HG03159 (cell line): ENCODE results near the gene NR3C1.
A peak's percentile ranks its signal among the peaks of the same experiment; 100 is the strongest.

ENCODE experiments used
- ATAC-seq: cut with Tn5 transposase; IDR thresholded peaks from one replicate; pipeline ENCODE4 v1.9.1; 2021; ENCODE audit warnings: mild to moderate bottlenecking, moderate library complexity; ENCODE audit not compliant: unreplicated experiment

Gene NR3C1

DNA sequence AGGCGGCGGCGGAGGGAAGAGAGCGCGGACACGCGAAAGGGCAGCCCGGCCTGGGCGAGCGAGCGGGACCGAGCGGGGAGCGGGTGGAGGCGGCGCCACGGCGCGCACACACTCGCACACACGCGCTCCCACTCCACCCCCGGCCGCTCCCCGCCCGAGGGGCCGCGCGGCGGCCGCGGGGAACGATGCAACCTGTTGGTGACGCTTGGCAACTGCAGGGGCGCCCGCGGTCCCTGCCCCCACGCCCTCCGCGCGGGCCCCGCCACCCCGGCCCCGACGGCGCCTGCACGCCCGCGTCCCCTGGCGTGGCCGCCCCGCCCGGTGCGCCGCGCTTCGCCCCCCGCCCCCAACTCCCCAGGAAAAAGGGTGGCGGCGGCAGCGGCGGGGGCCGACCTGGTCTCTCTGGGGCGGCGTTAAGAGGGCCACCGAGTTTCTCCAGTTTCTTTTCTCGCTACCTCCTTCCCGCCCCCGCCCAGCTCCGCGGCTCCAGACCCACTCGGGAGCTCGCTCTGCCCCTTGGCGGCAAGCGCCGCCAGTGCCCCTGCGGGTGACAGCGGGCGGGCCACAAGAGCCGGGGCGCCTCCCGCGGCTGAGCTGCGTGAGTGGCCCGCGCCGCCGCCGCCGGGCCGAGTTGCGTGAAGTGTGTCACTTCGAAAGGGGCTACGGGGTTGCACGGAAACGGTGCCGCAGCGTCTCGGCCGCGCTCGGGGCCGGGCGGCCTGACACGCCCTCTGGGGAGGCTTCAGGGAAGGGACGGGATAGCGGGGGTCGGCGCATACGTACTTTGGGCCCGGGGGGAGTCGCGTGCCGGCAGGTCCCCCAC lies at the start of gene NR3C1:
NR3C1 (minus strand) TSS at position 94 of the 823 bp plus-strand sequence. CDS start 2,847 bp downstream, outside the sequence.
- ATAC-seq: peak; percentile 56

DNA sequence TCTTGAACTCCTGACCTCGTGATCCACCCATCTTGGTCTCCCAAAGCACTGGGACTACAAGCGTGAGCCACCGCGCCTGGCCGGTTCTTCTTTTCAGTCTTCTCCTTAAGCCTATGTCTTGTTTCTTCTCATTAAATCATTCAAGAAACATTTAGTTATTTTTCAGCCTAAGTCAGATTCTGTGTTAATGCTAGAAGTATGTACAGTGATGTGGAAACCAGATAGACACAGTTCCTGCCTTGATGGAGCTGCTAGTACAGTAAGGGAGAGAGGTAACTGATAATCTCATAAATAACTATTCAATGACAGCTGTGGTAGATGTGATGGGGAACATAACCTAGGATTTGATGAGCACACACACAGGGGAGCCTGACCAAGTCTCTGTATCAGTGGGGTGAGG lies 46.3 kb upstream of the NR3C1 start:
- no peak for ATAC-seq

DNA sequence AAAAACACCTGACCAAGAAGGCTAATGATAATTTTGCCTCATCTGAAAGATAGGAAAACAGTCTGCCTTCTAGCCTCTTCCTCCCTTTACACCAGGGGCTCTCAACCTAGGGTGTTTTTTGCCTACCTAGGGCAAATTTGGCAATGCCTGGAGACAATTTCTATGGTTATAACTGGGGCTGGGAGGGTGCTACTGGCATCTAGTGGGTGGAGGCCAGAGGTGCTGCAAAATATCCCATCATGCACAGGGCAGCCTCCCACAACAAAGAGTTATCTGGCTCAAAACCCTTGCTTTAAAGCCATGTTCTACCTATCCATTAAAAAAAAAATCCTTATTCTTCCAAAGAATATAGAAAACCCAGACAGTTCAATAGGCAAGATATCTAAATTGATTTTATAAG lies 45.0 kb upstream of the NR3C1 start:
- no peak for ATAC-seq

DNA sequence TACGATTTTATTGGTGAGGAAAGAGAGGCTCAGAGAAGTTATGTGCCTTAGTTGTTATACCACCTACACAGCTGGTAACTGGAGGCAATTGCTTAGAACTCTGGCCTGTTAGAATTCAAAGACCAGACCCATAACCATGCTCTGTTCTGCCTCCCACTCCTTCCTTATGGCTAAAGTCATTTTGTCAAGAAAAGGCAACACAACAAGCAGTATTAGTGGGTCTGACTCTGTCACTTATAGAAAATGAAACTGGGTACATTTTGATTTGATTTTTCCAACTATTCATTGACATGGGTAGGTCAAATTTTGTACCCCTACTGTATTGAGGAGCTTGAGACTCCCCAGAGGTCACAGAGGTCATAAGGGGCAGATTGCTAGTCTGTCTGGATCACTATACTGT lies 44.5 kb upstream of the NR3C1 start:
- no peak for ATAC-seq

DNA sequence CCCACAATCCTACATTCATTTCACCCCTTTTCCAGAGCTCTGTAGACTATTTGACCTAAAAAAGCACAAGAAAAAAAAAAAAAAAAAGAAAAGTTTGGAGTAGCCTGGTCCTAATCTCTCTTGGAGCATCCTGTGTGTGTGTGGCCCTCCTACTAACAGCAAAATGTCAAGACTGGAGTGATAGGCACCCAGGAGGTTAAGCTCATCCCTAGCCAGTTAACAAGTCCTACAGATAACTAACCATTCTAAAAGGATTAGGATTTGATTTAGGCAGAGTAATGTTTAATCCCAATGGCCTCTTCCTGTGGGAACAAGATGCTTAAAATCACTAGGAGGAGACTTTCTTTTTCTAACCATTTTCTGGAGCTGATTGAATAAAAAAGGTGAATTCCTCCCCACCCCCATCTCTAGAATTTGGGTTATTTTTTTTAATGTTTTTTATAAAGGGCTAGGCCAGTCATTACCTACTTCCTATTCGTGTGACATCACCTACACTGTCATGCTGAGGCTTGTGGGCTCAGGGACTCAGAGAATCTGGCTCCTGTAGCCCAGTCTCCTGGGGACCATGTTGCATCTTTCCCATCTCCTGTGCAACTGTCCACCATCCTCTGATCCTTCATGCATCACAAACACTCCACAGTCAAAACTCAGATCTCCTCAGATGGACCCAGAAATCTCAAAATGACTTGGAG lies 43.2 kb upstream of the NR3C1 start:
- no peak for ATAC-seq

DNA sequence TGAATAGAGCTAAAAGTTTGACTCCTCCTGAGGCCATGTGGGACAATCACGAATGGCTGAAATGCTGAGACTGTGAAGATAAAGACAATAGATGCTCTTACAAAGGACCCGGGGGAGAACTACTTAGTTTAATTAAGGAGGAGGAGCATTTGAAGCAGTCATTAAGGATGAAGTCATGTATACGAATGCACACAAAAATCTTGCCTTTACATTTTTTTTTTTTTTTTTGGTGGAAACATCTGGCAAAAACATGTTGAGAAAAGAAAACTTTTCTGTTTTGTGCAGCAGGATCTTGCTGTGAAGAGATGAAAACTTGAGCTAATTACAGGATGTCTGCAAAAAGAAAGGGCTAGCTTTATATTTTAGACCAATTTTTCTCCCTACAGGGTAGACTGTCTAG lies 42.3 kb upstream of the NR3C1 start:
- no peak for ATAC-seq

DNA sequence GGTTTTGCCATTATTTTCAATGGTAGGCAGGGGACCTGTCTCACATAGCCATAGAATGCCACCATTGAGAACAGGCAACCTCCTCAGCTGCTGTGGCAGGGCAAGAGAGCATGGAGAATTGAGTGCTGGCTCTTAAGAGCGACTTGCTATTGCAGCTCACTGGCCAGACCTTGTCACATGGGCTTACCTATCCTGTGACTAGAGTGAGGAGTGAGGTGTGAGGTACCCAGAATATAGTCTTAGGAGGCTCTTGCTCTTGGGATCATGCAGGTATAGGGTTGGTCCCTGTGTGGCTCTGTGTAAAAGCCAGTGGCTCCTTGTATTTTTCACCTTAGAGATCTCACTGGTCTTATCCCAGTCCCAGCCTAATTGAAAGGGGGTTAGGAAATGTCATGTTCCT lies 39.8 kb upstream of the NR3C1 start:
- no peak for ATAC-seq

DNA sequence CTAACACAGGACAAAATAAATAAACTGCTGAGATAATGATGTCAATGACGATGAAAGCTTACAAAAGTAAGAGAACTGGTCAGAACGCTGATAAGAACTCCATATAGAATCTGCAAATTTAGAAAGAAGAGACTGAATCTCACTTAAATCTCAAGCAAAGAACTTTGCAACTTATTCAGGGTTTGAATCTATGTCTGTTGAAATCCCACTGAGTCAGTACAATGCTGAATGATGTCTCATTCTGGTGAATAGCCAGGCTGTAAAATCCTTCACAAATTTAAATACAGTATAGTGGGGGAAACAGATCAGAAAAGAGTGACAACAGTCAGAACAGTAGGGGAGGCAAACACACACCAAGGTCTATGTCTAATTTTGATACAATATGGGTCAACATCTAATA lies 38.9 kb upstream of the NR3C1 start:
- no peak for ATAC-seq

DNA sequence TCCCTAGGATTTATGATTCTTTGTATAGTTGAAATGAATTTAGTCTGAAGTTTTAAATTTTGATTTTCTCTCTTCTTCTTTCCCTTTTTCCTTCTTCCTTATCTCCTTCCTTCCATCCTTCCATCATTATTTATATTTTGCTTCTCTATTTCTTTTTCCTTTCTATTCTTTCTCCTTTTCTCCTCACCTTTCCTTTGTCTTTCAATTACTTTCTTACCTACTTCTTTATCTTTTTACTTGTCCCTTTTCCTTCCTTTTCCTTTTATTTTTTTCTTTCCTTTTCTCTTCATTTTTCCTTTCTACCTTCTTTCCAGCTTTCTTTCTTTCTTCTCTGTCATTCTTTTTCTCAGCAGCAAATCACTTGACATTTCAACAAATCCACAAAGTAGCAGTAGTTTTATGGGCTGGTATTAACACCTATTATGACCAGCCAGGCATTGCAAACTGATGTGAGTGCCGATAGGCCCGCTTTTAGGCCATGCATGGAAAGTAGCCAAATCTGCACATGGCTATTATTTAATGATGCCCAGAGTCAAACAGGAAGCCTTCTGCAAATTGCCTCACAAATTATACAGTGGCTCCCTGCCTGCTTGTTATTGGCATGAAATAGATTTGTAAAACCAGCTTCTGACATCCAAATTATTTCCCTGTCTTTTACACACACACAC lies 37.1 kb upstream of the NR3C1 start:
- no peak for ATAC-seq

DNA sequence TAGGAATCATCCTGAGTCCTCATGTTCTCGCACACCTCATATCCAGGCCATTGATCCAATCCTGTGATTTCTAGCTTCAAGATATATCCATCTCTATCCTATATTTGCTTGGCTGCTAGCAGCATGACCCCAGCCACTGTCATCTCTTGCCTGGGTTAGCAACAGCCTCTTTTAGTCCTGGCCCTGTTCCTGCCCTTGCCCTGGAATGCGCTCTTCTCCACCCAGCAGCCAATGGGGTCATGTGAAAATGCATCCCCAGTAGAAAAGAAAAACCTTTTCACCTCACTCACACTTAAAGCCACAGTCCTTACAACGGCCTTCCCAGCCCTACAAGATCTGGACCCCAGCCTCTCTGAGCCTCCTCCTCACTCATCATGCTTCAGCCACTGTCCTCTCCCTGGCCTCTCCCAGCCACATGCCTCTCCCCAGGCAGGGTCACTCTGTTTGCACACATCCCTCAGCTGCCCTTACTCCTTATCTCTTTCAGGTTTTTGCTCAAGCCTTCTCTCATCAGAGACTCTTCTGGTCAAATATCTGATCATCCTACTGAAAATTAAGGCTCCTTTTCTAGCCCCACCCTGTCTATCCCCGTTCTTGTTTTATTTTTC lies 34.3 kb upstream of the NR3C1 start:
- no peak for ATAC-seq

DNA sequence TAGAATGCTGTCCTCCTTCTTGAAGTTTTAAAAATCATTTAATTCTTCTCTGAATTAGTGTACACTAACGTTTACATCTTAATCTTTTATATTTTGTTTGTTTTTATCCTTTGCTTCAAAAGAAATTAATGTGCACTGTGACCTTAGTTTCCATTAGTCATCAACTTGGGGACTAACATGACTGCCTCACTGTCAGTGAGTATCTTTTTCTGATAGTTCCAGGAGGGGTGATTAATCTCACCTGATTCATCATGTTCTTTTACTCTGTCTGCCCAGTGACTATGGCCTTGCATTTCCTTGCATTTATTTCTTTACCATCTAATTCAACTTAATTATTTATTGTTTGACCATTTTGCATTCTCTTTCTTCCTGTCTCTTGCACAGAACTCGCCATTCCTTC lies 33.4 kb upstream of the NR3C1 start:
- ATAC-seq: no peak

DNA sequence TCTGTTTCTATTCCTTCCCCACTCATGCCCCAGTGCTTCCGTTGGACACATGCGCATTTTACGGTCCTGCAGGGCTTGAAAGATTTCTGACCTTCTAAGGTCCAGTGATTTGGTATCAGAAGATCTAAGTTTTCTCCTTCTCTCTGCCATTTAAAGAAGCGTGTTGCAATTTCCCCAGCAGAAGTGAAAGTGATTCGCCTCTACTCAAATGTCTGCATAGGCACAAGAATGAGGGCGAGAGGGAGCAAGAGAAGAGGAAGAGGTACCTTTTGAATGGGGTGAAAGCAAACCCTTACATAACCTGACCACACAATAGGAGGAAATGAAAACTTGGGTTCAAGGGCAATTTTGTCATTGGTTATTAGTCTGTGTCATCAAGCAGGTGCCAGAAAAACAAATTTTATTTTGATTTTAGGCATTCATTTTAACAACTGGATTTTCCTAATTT lies 31.7 kb upstream of the NR3C1 start:
- peak; percentile 92 for ATAC-seq

DNA sequence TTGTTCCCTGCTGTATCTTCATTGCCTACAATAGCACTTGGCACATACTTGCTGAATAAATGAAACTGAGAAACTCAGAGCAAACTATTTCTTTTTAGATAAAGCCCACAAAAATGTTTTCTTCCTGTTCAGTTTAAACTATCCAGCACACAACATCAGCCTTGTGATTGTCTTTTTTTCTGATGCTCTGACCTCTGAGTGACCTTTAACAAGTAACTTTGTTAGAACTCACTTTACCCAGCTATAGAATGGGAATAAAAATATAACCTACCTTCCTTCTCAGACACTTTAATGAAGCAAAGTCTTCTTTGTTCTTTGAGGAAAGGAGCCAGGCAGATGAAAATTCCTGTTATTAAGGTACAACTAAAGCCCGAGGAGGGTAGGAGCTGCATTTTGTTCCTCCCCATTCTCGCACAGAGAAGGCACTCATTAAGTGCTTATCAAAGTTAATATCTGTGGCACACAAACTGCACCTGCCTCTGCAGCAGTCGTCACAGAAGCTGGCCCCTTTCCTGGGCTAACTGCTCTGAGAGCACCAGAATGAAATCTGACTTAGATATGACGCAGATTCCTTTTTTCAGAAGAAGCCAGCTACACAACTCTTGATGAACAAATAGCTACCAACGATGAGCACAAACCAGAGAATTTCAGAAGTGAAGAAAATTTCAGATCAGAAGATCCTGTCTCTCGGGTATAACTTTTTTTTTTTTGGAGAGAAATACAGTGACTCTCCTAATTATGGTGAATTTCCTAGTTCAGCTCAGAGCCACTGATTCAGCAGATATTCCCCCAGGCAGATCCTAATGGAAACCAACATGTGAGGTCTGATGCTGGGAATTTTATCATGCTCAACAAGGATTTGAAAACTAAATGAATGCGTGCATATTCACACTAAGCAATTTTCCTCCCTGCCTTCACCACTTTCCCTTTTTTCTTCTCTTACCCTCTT lies 31.0 kb upstream of the NR3C1 start:
- peak; percentile 35 for ATAC-seq

DNA sequence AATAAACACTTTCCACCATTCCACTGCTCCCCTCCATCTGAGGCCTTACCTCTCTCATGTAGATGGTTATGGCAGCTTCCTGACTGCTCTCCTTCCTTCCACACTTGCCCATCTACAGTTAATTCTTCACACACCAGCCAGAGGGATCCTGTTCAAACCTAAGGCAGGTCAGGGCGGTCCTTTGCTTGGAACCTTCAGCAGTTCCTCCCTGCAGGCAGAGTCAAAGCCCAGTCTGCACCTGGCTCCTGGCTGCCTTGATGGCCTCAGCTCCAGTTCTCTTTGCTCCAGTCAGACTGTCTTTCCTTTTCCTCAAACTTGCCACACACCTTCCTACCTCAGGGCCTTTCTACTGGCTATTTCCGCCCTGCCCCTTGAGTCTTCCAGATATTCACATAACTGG lies 30.2 kb upstream of the NR3C1 start:
- ATAC-seq: no peak

DNA sequence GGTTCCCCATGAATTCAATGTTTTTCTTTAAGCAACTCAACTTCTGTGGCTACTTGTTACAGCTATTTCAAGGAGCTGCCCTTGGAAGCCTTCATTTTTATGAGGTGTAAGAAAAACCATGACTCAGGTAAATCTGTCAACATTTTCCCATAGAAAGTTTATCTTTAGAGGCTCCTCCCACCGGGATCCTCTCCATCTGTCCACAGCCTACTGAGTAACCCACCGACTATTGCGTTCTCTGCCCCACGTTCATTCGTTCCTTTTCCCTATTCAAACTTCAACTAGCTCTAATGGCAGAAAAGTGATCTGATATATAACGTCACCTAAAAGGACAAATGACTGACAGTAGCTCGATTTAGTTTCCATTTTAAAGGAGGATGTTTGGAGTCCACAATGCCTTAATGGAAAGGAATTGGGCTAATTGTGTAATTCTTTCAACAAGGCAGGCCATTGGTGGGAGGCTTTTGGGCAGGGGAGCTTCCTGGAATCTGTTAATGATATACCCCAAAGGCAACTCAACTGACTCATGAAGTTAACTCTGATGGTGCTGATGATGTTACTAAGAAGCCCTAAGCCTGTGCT lies 29.3 kb upstream of the NR3C1 start:
- no peak for ATAC-seq

DNA sequence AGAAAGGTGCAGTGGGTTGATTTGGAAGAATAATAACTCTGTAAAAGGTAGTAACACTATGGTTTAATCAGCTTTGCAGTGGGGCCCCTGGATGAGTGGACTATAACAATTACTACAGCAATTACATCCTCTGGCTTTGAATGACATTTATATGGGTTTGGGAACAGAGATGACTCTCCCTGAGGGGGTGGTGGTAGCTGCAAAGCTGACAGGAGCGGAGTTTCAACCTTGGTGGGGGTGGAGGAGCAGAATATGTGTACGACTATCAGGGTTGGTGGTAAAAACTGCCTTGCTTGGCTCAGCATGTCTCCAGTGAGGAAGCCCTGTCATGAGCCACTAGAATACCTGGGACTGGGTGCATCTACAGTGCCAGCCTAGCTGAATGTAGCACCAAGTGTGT lies 28.3 kb upstream of the NR3C1 start:
- ATAC-seq: no peak

DNA sequence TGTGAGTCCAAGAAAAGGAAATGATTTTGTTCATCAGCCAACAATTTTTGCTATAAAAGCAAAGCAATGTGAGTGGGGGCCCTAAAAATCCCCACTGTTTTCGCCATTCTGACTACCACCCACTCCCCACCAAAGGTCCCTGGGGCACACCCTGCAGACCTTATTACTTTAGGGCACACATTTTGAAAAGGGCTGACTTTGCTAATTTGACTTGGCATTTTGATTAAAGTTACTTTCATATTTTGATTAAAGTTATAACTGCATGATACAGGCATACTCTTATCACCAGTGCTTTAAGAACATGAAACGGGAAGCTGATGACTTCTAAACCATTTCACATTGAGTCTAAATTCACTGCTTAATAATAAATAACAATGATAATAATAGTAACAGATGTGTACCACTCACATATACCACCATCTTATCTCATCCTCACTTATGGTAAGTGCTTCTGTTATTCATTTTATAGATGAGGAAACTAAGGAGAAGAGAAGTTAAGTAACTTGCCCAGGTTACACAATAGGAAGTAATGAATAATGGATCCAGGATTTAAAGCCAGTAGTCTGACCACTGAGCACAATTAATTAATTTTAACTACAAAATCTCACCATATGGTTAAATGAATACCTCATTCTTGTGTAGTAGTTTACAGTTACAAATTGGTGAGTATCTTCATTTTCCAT lies 25.4 kb upstream of the NR3C1 start:
- no peak for ATAC-seq

DNA sequence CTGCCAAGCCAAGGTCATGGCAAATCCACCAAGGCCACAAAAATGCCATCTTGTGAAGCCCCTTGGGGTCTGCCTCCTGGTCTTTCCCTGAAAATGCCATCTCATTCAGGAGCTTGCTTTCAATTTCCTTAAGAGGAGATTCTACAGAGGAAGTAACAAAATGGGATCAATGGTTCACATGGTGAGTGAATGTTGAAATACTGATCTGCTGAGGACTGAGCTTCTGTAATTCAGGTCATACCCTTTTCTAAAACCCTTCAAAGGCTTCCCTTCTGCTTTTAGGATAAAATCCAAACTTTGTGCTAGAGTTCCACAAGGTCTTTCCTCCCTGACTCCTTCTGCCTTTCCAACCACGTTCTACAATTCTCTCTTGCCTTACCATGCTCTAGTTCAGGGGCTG lies 24.7 kb upstream of the NR3C1 start:
- ATAC-seq: no peak

DNA sequence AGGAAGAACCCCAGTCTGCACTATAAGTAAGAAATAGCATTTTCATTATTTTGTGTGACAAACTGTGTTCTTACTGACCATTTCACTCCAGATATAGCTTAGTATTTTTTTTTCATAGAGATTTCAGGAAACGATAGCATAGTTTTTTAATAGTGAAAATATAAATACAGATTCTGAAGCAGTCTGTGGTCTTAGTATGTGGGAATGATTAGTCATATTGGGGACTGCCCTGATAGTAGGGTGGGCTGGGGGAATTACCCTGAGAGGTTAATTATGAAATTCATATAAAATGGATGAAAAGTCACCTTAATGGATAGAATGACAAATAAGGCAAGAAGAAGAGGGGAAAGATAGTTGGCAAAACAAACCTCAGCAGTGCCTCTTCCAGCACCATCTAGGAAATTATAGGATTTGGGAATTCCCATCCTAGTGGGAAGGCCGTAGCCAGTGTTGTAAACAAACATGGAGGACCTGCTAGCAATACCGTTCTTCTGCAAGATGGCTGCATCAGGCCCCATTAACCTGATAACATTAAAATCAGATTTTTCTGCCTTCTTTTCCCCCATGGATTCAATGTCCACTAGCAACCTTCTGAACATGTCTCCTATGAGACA lies 23.7 kb upstream of the NR3C1 start:
- ATAC-seq: no peak
